HG03457 (cell line): ENCODE data around the gene SP8.
A peak's percentile ranks its signal among the peaks of the same experiment; 100 is the strongest.
"Not testable (repeated sequence)": the region's sequence is repeated elsewhere in the genome, so short reads cannot be mapped to it uniquely, and the experiment has no call there.

Source experiments
- ATAC-seq: cut with Tn5 transposase; IDR thresholded peaks from one replicate; pipeline ENCODE4 v1.9.1; 2021; ENCODE audit warnings: moderate number of reproducible peaks; ENCODE audit not compliant: unreplicated experiment

Gene SP8

GRCh38 chr7:20786779-20787659 lies at the start of gene SP8:
TSS of gene SP8 (minus strand) at chr7:20786886. CDS start at chr7:20786798, 88 bp downstream.
- ATAC-seq: no peak

DNA sequence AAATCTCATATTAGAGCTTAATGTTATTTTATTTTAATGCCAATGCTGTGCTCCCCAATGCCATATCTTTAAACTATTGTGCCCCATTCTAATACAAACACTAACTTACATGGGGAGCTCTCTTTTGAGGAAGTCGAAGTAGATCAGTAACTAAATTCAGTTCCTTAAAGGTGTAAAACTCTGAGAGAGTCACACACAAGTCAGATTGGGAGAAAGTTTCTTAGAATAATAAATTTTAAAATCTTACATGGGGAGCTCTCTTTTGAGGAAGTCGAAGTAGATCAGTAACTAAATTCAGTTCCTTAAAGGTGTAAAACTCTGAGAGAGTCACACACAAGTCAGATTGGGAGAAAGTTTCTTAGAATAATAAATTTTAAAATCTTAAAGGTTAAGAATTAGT lies 49.7 kb upstream of the SP8 start:
- peak; percentile 87 for ATAC-seq

DNA sequence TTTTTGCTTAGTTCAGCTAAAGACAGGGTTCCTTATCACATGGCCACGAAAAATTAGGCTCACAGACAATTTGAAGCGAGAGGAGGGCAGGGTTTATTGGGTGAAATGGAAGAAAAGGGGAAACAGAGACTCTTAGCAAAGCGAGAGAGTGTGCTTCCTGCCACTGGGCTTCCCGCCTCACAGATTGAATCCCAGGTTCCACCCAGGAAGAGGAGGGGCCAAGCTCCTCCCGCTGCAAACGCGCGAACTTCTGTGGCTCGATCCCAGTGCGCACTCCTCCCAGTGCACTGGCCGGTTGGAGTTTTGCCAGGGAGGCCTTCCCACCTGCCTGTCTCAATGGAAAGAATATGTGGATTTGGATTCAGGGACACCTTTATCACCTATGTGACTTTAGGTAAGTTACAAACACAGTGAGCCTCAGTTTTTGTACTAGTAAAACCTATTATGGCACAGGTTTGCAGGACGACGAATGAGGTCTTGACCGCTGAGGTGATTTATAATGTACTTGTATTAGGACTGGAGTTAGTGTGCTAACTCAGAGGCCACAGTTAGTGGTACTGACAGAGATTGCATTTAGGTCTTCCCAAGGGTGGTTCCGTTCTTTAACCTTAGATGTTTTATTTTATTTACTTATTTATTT lies 48.5 kb upstream of the SP8 start:
- no peak for ATAC-seq

GRCh38 chr7:20834656-20835055 lies 48.0 kb upstream of the SP8 start:
- no peak for ATAC-seq

DNA sequence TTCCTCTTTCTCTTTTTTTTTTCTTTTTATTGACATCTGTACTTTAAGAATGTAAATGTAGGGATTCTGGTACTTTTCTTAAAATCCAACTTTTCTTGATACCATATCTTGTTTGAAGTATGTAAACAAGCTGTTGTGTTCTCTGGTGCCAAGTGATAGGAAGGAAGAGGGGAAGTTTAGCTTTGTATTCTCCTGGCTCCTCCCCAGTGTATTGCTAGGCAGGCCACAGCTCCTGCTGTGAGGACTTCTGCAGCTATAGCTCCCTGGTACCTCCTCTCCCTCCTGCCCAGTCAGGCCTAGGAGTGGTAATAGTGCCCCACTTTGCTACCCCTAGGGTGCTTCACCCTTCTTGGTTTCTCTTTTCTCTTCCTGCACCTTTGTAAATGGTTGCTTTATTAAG lies 45.3 kb upstream of the SP8 start:
- no peak for ATAC-seq

GRCh38 chr7:20831451-20831850 lies 44.8 kb upstream of the SP8 start:
- no peak for ATAC-seq

DNA sequence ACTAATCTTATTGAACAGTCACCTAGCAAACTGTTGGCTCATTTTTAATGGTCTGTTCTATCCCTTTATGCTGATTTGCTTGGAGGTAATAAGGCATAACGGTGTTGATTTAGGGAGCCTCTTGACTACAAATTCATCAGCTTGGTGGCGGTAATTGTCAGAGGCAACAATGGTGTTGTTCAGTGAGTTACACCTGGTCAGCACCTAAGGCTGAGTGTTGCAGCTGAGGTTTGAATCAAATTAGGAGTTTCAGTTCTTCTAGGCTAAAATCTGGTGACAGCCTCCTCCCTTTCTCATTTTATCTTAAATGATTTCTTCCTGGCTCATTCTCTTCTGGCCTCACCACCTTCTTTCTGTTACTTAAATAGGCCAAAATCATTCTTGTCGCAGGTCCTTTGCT lies 42.3 kb upstream of the SP8 start:
- no peak for ATAC-seq

GRCh38 chr7:20827172-20827571 lies 40.5 kb upstream of the SP8 start:
- no peak for ATAC-seq

- ATAC-seq: no peak
Measured at GRCh38 chr7:20826243-20826642, 39.6 kb upstream of the SP8 start.

DNA sequence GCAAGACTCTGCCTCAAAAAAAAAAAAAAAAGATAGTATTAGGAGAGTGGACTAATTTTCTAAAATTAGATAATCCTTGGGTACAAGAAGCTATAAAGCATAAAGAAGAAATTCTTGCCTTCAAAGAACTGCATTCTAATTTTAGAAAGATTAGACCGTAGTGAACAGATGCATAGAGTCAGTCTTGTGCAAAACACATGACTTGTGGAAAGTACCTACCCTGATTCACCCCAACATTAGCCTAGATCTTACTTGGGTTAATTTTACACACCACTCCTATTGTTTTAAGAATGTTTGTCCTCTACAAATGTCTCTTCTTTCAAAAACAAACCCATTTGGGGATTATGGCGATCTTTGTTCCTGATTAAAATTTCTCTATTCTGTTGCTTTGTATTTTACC lies 38.9 kb upstream of the SP8 start:
- ATAC-seq: no peak

- ATAC-seq: not testable (repeated sequence)
Measured at GRCh38 chr7:20821390-20821789, 34.7 kb upstream of the SP8 start.

- no peak for ATAC-seq
Measured at GRCh38 chr7:20816372-20816959, 29.8 kb upstream of the SP8 start.

GRCh38 chr7:20804345-20804744 lies 17.7 kb upstream of the SP8 start:
- ATAC-seq: no peak

DNA sequence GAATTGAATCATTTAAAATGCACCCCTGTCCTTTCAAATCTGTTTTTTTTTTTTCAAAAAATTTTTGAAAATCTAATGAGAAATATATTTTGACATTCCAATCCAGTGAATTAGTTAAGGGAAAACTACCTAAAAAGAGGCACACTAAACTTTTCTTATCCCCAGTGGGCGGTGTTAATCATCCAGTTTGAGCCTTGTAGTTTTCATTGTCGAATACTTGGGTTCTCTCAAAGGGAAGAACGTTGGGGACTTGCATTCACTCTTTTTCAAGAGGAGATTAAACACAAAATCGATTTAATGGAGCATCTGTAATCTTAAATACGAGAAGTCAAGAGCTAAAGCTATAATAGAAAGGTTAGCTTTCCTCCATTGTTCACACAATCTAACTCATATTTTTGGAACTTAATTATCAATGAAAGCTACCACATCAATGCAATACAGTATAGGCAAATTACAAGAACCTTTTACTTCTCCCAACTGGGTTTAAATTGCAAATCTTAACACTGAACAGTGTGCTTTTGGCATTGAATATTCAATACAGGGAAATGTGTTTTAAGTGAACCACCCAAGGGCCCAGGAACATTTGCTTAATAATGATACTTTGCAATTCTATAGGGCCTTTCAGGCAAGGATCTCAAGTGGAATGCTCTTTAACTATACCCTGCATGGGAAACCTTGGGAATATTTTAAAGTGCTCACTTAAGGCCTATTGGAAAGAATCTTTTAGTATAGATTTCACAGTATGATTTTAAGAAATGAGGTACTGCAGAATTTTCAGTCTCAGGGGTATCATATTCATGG lies 13.1 kb upstream of the SP8 start:
- ATAC-seq: no peak

DNA sequence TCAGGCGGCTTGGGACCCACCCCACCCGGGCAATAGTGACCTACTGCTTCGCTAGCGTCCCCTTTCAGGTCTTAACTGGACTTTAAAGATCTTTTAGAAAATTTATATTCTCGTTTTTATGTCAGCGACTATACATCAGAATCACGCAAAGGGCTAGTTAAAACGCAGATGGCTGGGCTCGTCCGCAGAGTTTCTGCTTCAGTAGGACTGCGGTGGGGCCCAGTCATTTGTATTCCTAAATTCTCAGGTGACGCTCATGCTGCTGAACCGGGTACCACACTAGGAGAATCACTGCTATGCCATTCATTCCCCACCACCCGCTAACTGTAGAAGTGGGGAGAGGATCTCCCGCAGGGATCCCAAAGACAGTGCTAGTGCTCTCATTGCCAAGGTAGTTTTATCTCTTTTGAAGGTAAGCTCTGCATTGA lies 12.0 kb upstream of the SP8 start:
- ATAC-seq: no peak

- peak; percentile 70 for ATAC-seq
Measured at GRCh38 chr7:20798081-20798693, 11.5 kb upstream of the SP8 start.

DNA sequence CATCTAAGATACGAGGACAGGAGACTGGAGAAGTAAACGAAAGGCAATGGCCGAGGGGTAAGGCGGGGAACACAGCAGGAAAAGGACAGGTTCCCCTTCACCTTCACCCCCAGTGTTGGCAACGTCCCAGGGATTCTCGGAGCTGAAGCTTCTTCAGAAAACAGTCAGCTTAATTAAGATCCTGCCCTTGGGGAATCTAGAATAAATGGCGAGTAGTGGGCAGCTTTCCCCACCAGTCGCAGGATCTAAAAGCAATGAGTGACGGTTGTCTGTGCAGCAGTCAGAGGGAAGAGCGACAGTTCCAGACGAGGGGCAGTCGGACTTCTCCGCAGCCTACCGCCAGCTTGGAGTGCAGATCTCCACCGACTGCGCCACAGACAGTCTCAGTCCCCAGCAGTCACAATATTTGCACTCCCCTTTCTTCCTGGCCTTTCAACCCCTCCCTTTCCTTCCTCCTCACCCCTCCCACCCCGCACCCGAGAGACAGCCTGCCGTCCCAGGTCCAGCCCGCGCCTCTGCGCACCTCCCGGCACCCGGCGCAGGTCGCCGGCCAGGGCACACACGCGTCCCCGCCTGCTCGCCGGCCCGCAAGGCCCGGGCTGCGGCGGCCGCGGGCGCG lies 10.9 kb upstream of the SP8 start:
- ATAC-seq: peak; percentile 43

- ATAC-seq: no peak
Measured at GRCh38 chr7:20797042-20797461, 10.4 kb upstream of the SP8 start.

DNA sequence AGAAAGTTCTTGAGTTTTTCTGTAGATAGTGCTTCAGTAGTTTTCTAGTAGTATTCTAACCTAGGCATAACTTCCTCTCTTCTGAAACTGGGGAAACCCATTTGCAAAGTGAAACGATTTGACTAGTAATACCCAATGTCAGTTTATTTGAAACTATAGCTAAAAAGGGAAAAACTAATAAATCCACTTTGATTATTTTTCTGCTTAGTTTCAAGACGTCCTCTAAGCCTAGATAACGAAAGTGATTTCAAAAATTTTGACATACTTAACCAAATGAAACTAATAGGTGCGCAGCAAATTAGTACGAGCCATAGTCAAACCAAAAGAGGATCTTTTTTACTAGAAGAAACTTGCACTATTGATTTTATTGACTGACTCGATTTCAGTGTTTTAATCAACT lies 9.8 kb upstream of the SP8 start:
- ATAC-seq: no peak

DNA sequence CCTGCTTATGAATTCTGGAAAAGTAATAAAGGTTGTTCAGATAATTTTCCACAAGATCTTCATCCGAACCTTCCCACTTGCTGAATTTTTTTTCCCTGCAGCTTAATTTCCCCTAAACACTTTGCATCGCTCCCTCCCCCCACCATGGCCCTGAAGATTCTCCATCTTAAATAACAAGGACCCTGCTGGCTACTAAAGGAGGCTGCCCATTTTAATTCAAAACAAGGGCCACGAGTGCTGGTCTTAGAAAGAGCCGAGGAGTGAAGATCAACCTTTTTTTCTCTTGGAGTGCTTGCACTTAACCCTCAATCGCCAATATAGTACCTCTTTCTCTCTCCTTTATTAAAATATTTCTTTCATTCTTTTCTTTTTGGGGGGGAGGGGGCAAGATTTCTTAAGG lies 9.2 kb upstream of the SP8 start:
- ATAC-seq: no peak
